H1 (cell line): Measurements from ENCODE around the gene CITED1. TPM values are rescaled to one million over a fixed set of nuclear protein-coding genes. Genes with fewer than 3 reads are reported as not detected.

Experiments used
- CTCF ChIA-PET: fragments of 300-600 bp; sonication (Branson Sonifier 250); formaldehyde crosslinking; loops from one replicate; lab custom pipeline; 2021; ENCODE audit not compliant: partially characterized antibody; lab: Charles Lee
- POLR2A ChIA-PET: fragments of 300-600 bp; sonication (Branson Sonifier 250); formaldehyde crosslinking; loops from one replicate; lab custom pipeline; 2021; ENCODE audit warnings: inconsistent platforms; ENCODE audit not compliant: partially characterized antibody; lab: Charles Lee
- DNase-seq, 2 experiments: peaks; one replicate each; pipeline versions ENCODE4 v3.0.0 to v3.0.0-alpha.2; 2010 to 2022; ENCODE audit warnings: low spot score in 2 of 2, low read depth in 1 of 2, mixed read lengths in 1 of 2
- FAIRE-seq: peaks from 2 replicates; lab custom pipeline; 2011; peaks lifted over from hg19 to GRCh38; lab: Jason Lieb, UNC
- H2AFZ ChIP-seq: 2 replicates; pipeline ENCODE4 v1.8.1; 2012; ENCODE audit warnings: low read length, inconsistent platforms
- H2AK5ac ChIP-seq: 2 replicates; pipeline ENCODE4 v1.6.1; 2013; ENCODE audit warnings: low read depth, low read length
- H2BK120ac ChIP-seq: replicated peaks from 2 replicates; pipeline ENCODE3; 2013; ENCODE audit warnings: low read depth, low read length, inconsistent platforms
- H2BK12ac ChIP-seq: 2 replicates; pipeline ENCODE4 v1.6.1; 2013; ENCODE audit warnings: low read depth, low read length
- H2BK15ac ChIP-seq: 2 replicates; pipeline ENCODE4 v1.6.1; 2013; ENCODE audit warnings: low read length
- H2BK20ac ChIP-seq: 2 replicates; pipeline ENCODE4 v1.6.1; 2013; ENCODE audit warnings: low read length
- H2BK5ac ChIP-seq: 2 replicates; pipeline ENCODE4 v1.6.1; 2013; ENCODE audit warnings: low read depth, low read length
- H3K14ac ChIP-seq: 2 replicates; pipeline ENCODE4 v1.6.1; 2013; ENCODE audit warnings: inconsistent platforms; ENCODE audit not compliant: insufficient read length
- H3K18ac ChIP-seq: 2 replicates; pipeline ENCODE4 v1.6.1; 2013; ENCODE audit warnings: low read length; ENCODE audit errors: extremely low read depth
- H3K23ac ChIP-seq: 2 replicates; pipeline ENCODE4 v1.6.1; 2013; ENCODE audit warnings: inconsistent platforms; ENCODE audit not compliant: insufficient read length
- H3K23me2 ChIP-seq: 2 replicates; pipeline ENCODE4 v1.6.1; 2013; ENCODE audit warnings: low read depth, low read length
- H3K27ac ChIP-seq: 2 replicates; pipeline ENCODE4 v1.6.1; 2011; ENCODE audit warnings: low read depth, low read length, inconsistent platforms
- H3K27me3 ChIP-seq, 4 experiments: replicated peaks in 1 of 4; 1 replicate in 1 of 4; 2 replicates in 3 of 4; pipeline versions ENCODE4 v1.6.1 to v1.8.1; 2011 to 2013; ENCODE audit warnings: low read length in 3 of 4, mild to moderate bottlenecking in 3 of 4, inconsistent platforms in 2 of 4, mixed read lengths in 2 of 4, moderate library complexity in 1 of 4; ENCODE audit not compliant: control insufficient read depth in 3 of 4, insufficient read depth in 3 of 4; ENCODE audit errors: extremely low read depth in 1 of 4
- H3K36me3 ChIP-seq, 4 experiments: 2 replicates each; pipeline versions ENCODE4 v1.6.1 to v1.8.1; 2011 to 2013; ENCODE audit warnings: mild to moderate bottlenecking in 4 of 4, low read length in 3 of 4, moderate library complexity in 2 of 4, control low read depth in 1 of 4, inconsistent platforms in 1 of 4; ENCODE audit not compliant: insufficient read depth in 4 of 4, control insufficient read depth in 2 of 4
- H3K4ac ChIP-seq: replicated peaks from 2 replicates; pipeline ENCODE3; 2013; ENCODE audit warnings: low read length, low read depth, mixed read lengths, inconsistent platforms; ENCODE audit not compliant: insufficient read length
- H3K4me1 ChIP-seq, 4 experiments: replicated peaks in 1 of 4; 1 replicate in 1 of 4; 2 replicates in 3 of 4; pipeline versions ENCODE4 v1.6.1 to v1.8.1; 2011 to 2013; ENCODE audit warnings: low read length in 3 of 4, inconsistent platforms in 2 of 4, mixed read lengths in 1 of 4; ENCODE audit not compliant: insufficient read depth in 4 of 4, control insufficient read depth in 3 of 4
- H3K4me2 ChIP-seq, 2 experiments: 2 replicates each; pipeline versions ENCODE4 v1.6.1 to v1.8.1; 2011 to 2013; ENCODE audit warnings: low read depth in 2 of 2, low read length in 2 of 2, control low read depth in 1 of 2, inconsistent platforms in 1 of 2, mild to moderate bottlenecking in 1 of 2; ENCODE audit not compliant: insufficient read depth in 1 of 2
- H3K4me3 ChIP-seq, 4 experiments: fragments of 200-600, 300-600 bp in 1 of 4; sonication (generic), shearing (Covaris generic), sonication (Bioruptor Twin) in 1 of 4; 2 replicates each; pipeline versions ENCODE4 v1.5.1 to v1.8.1; 2011 to 2016; ENCODE audit warnings: low read length in 4 of 4, low read depth in 3 of 4, control low read depth in 2 of 4, inconsistent platforms in 2 of 4, mild to moderate bottlenecking in 2 of 4, mixed read lengths in 1 of 4, moderate library complexity in 1 of 4; ENCODE audit not compliant: insufficient read depth in 2 of 4; ENCODE audit errors: extremely low read depth in 1 of 4
- H3K56ac ChIP-seq: replicated peaks from 2 replicates; pipeline ENCODE3; 2013; ENCODE audit warnings: low read depth, mild to moderate bottlenecking, mixed read lengths, low read length, inconsistent platforms; ENCODE audit not compliant: insufficient read length
- H3K79me1 ChIP-seq: 2 replicates; pipeline ENCODE4 v1.6.1; 2013; ENCODE audit warnings: low read depth, low read length, control low read depth
- H3K79me2 ChIP-seq, 2 experiments: 2 replicates each; pipeline versions ENCODE4 v1.6.1 to v1.8.1; 2012 to 2013; ENCODE audit warnings: low read length in 2 of 2, mild to moderate bottlenecking in 2 of 2, inconsistent platforms in 1 of 2; ENCODE audit not compliant: insufficient read depth in 2 of 2, control insufficient read depth in 1 of 2
- H3K9ac ChIP-seq, 4 experiments: replicated peaks in 1 of 4; 1 replicate in 1 of 4; 2 replicates in 3 of 4; pipeline versions ENCODE4 v1.6.1 to v1.8.1; 2011 to 2013; ENCODE audit warnings: low read depth in 3 of 4, low read length in 3 of 4, control low read depth in 2 of 4, mild to moderate bottlenecking in 2 of 4, moderate library complexity in 2 of 4, inconsistent platforms in 1 of 4; ENCODE audit errors: extremely low read depth in 1 of 4
- H3K9me3 ChIP-seq, 2 experiments: 2 replicates each; pipeline versions ENCODE4 v1.6.1 to v1.8.1; 2012 to 2013; ENCODE audit warnings: mild to moderate bottlenecking in 2 of 2, moderate library complexity in 2 of 2, control low read depth in 1 of 2, inconsistent platforms in 1 of 2, low read depth in 1 of 2, low read length in 1 of 2, mixed read lengths in 1 of 2; ENCODE audit not compliant: insufficient read depth in 2 of 2
- H4K20me1 ChIP-seq, 2 experiments: replicated peaks in 1 of 2; 2 replicates each; pipeline versions ENCODE3 to v1.8.1; 2011 to 2013; ENCODE audit warnings: inconsistent platforms in 2 of 2, low read length in 2 of 2, mild to moderate bottlenecking in 1 of 2; ENCODE audit not compliant: insufficient read depth in 2 of 2, control insufficient read depth in 1 of 2
- H4K5ac ChIP-seq: 2 replicates; pipeline ENCODE4 v1.6.1; 2013; ENCODE audit warnings: low read length, low read depth, mixed read lengths, inconsistent platforms; ENCODE audit not compliant: insufficient read length
- H4K8ac ChIP-seq: 2 replicates; pipeline ENCODE4 v1.8.0; 2013; ENCODE audit warnings: mild to moderate bottlenecking, moderate library complexity, low read length, inconsistent platforms; ENCODE audit not compliant: insufficient read depth; ENCODE audit errors: extremely low read depth
- H4K91ac ChIP-seq: replicated peaks from 2 replicates; pipeline ENCODE3; 2013; ENCODE audit warnings: low read length, mixed read lengths, inconsistent platforms; ENCODE audit not compliant: insufficient read length
- BCL11A ChIP-seq, 2 experiments: IDR thresholded peaks; one replicate each; pipeline ENCODE4 v1.6.1; 2011; ENCODE audit warnings: low read depth in 2 of 2, low read length in 2 of 2, mild to moderate bottlenecking in 2 of 2
- BRCA1 ChIP-seq: IDR thresholded peaks from 2 replicates; pipeline ENCODE4 v1.6.1; 2012; ENCODE audit warnings: low read depth, low read length, improper control_type of control experiment
- JUND ChIP-seq: IDR thresholded peaks from 2 replicates; pipeline ENCODE4 v1.6.1; 2011; ENCODE audit warnings: mild to moderate bottlenecking, improper control_type of control experiment, low read length
- POLR2AphosphoS5 ChIP-seq: IDR thresholded peaks from 2 replicates; pipeline ENCODE4 v1.6.1; 2011; ENCODE audit warnings: low read depth, low read length
- RXRA ChIP-seq: IDR thresholded peaks from 2 replicates; pipeline ENCODE4 v1.6.1; 2011; ENCODE audit warnings: low read depth, mild to moderate bottlenecking, low read length, moderate library complexity; ENCODE audit not compliant: insufficient read depth
- WGBS, 2 experiments: shearing (Covaris generic) in 1 of 2; methylation state at CpG; one replicate each; pipeline versions ENCODE4 v1.1.6 to v1.1.7; 2013 to 2015; ENCODE audit warnings: low lambda C conversion rate in 2 of 2, mixed read lengths in 2 of 2, inconsistent platforms in 1 of 2, low coverage in 1 of 2, missing lambda C conversion rate in 1 of 2; ENCODE audit not compliant: insufficient replicate concordance in 2 of 2, insufficient coverage in 1 of 2, insufficient read length in 1 of 2; ENCODE audit errors: extremely low coverage in 1 of 2, missing lambda C conversion rate in 1 of 2; 5-methylcytosine and 5-hydroxymethylcytosine counted together
- polyA plus RNA-seq, 7 experiments: library from polyadenylated mRNA; depleted of rRNA in 3 of 7; stranded (reverse) in 5 of 7; unstranded in 2 of 7; fragments of >200 nt in 5 of 7; fragments of 200-250 nt in 2 of 7; gene quantifications; 1 replicate in 5 of 7; 2 replicates in 1 of 7; 4 replicates in 1 of 7; pipeline versions ENCODE4 v1.2.1 to v1.2.3, GENCODE V29; 2011 to 2013; ENCODE audit warnings: missing spikeins in 2 of 7, mixed read lengths in 2 of 7
- total RNA-seq: library from RNA; stranded (reverse); fragmentation: NEBNext Ultra II Directional; extraction: Animal tissue kit (Norgen Biotek cat#: 25700); gene quantifications from 2 replicates; pipeline ENCODE4 v1.2.1, GENCODE V29; 2021

CITED1 gene
- total and polyA plus RNA-seq, 2 of the 8 experiments (the other 6 are each of a cell fraction or from before 2014, with no cell fraction given) = 1.2 to 2.4 TPM

GRCh38 chrX:72280321-72280845 lies 25.3 kb downstream of the CITED1 start:
- no peak for TF ChIP-seq BCL11A (IDR thresholded peaks at IDR 0.05; ENCODE audit: low read depth in 2 of 2, low read length in 2 of 2)
- no peak for TF ChIP-seq RXRA
- TF ChIP-seq POLR2AphosphoS5 = no peak
- TF ChIP-seq BRCA1 = no peak
- no peak for TF ChIP-seq JUND
- FAIRE-seq (no peak), DNase-seq (no peak)
- Histone ChIP-seq H3K79me2 (peaks cover 0 to 16% of the 10 kb centered on the region in 2 experiments; a peak in 3 of 4 replicates), H3K27me3 (no peaks in the 10 kb centered on the region), H2BK5ac (no peak overlapping the region), H3K56ac (no peak overlapping the region), H2BK20ac (no peak overlapping the region), H2BK12ac (no peak overlapping the region), H2BK120ac (no peak overlapping the region), H4K8ac (no peak overlapping the region), H2BK15ac (no peak overlapping the region), H3K27ac (no peak overlapping the region), H3K4me3 (no peak overlapping the region), H3K4me1 (peaks cover 0 to 5% (median 0%) of the 10 kb centered on the region in 4 experiments; a peak in 2 of 7 replicates), H3K4me2 (no peak overlapping the region), H3K36me3 (peaks cover 0 to 8% (median 6%) of the 10 kb centered on the region in 4 experiments; a peak in 4 of 8 replicates), H3K9ac (no peak overlapping the region), H4K91ac (no peak overlapping the region), H3K23ac (no peak overlapping the region), H3K23me2 (peaks cover 6% of the 10 kb centered on the region; the same call in 1 of the 2 replicates), H3K18ac (no peak overlapping the region), H4K5ac (no peak overlapping the region), H4K20me1 (no peaks in the 10 kb centered on the region), H3K4ac (no peak overlapping the region), H2AK5ac (no peak overlapping the region), H2AFZ (no peak overlapping the region), H3K79me1 (no peaks in the 10 kb centered on the region), H3K9me3 (no peaks in the 10 kb centered on the region), H3K14ac (no peak overlapping the region)
- WGBS, 2 experiments = 90% methylated on average over 5 of the region's 5 CpGs; no CpG with 5 or more reads in 1 of the 2 experiments
- CTCF ChIA-PET = interaction anchor here (0.9 to 2.5 kb wide), 5 partner anchors 18 to 259 kb away, joined by 3 to 10 read pairs (median 4); no protein-coding TSS in a partner anchor
- POLR2A ChIA-PET = interaction anchor here (1.2 to 1.7 kb wide), 3 partner anchors 11 to 42 kb away, joined by 3 to 12 read pairs (median 3); partner anchors contain the start of gene ERCC6L
